Testis (tissue), 3 donors: Measurements from ENCODE around the gene NRP1. TPM values are rescaled to one million over a fixed set of nuclear protein-coding genes. Genes with fewer than 3 reads are reported as not detected.
A peak's percentile ranks its signal among the peaks of the same experiment; 100 is the strongest.

Source experiments
- DNase-seq: peaks from one replicate; pipeline ENCODE4 v3.0.0-alpha.2; 2019
- H3K27ac ChIP-seq, 2 donors: fragments of 200-600 bp; sonication (generic); one replicate each; pipeline ENCODE4 v1.5.1; 2019
- H3K27me3 ChIP-seq: fragments of 200-600 bp; sonication (generic); one replicate; pipeline ENCODE4 v1.5.1; 2019
- H3K36me3 ChIP-seq: fragments of 200-600 bp; sonication (generic); one replicate; pipeline ENCODE4 v1.5.1; 2017; ENCODE audit warnings: low read depth; ENCODE audit errors: missing control alignments
- H3K4me1 ChIP-seq: fragments of 200-600 bp; sonication (generic); one replicate; pipeline ENCODE4 v1.5.1; 2019
- H3K4me3 ChIP-seq, 2 donors: fragments of 200-600 bp; sonication (generic); one replicate each; pipeline ENCODE4 v1.5.1; 2017 to 2019
- H3K9me3 ChIP-seq: fragments of 200-600 bp; sonication (generic); one replicate; pipeline ENCODE4 v1.5.1; 2017
- CTCF ChIP-seq, 3 experiments: fragments of 450-650 bp in 2 of 3; fragments of 200-600 bp in 1 of 3; sonication (generic) in 1 of 3; IDR thresholded peaks; one replicate each; pipeline ENCODE4 v1.5.1; 2016 to 2019; ENCODE audit warnings: antibody characterized with exemption in 3 of 3, mild to moderate bottlenecking in 2 of 3, moderate library complexity in 1 of 3
- POLR2A ChIP-seq: fragments of 450-650 bp; IDR thresholded peaks from one replicate; pipeline ENCODE4 v1.6.1; 2017; ENCODE audit warnings: antibody characterized with exemption, mild to moderate bottlenecking, moderate library complexity
- WGBS, 2 donors: methylation state at CpG; one replicate each; pipeline ENCODE4 v1.1.5; 2018; 5-methylcytosine and 5-hydroxymethylcytosine counted together
- intact Hi-C: fragments of 100-400 bp; cut with DNase I; formaldehyde crosslinking; loops from one replicate; pipeline ENCODE4 v1.15.1; 2023; ENCODE audit warnings: low total_unique reads
- polyA plus RNA-seq: library from polyadenylated mRNA; stranded (reverse); fragments of 350-450 nt; fragmentation: Illumina TruSeq; extraction: RNeasy Lipid Tissue Mini Kit (QIAGEN cat#74804); gene quantifications from one replicate; pipeline ENCODE4 v1.2.3, GENCODE V29; 2014; ENCODE audit warnings: low read depth, low replicate concordance; ENCODE audit not compliant: insufficient read depth
- total RNA-seq, 2 donors: library from RNA; depleted of rRNA; stranded (reverse); fragments of >200 nt; gene quantifications; one replicate each; pipeline ENCODE4 v1.2.3, GENCODE V29; 2016

The NRP1 gene
- total and polyA plus RNA-seq, 3 donors from 2014 or later, result 15.9 to 23.8 (median 17.1) TPM

GRCh38 chr10:33247221-33247922 is 87.1 kb downstream of the NRP1 start:
- Histone ChIP-seq H3K9me3 (no peaks in the 10 kb centered on the region), H3K36me3 (no peaks in the 10 kb centered on the region), H3K27me3 (no peaks in the 10 kb centered on the region), H3K4me3 (no peak overlapping the region), H3K27ac (no peak overlapping the region), H3K4me1 (peaks cover 11% of the 10 kb centered on the region)
- intact Hi-C loops, result no loop called here
- 86 to 90% methylated on average over 9 to 11 of the region's 11 CpGs for WGBS, 2 donors
- no peak for DNase-seq
- TF ChIP-seq CTCF (IDR thresholded peaks at IDR 0.05) (no peak), POLR2A (no peak)

- DNase-seq, result no peak
- Histone ChIP-seq H3K4me1 (peaks cover 11% of the 10 kb centered on the region), H3K4me3 (no peak overlapping the region), H3K36me3 (no peaks in the 10 kb centered on the region), H3K27me3 (no peaks in the 10 kb centered on the region), H3K27ac (peak overlapping the region; percentile 56 to 61), H3K9me3 (no peaks in the 10 kb centered on the region)
- 63 to 78% methylated on average over 1 of the region's 1 CpG for WGBS, 2 donors
- intact Hi-C loops, result no loop called here
- TF ChIP-seq POLR2A (no peak), CTCF (IDR thresholded peaks at IDR 0.05) (no peak)
Measured at GRCh38 chr10:33245343-33245742, 89.1 kb downstream of the NRP1 start.

- H3K27me3 ChIP-seq, result no peaks in the 10 kb centered on the region
- H3K27ac ChIP-seq, result peak overlapping the region in 1 of 2 donors; percentile 26
- TF ChIP-seq POLR2A (no peak), CTCF (IDR thresholded peaks at IDR 0.05) (no peak)
- H3K9me3 ChIP-seq, result no peaks in the 10 kb centered on the region
- H3K36me3 ChIP-seq, result no peaks in the 10 kb centered on the region
- intact Hi-C loops, result no loop called here
- WGBS, 2 donors, result 58 to 68% methylated on average over 2 of the region's 2 CpGs
- H3K4me1 ChIP-seq, result peaks cover 11% of the 10 kb centered on the region
- no peak overlapping the region for H3K4me3 ChIP-seq
- DNase-seq, result no peak
Measured at GRCh38 chr10:33244354-33244967, 90.0 kb downstream of the NRP1 start.

GRCh38 chr10:33243703-33244102 is 90.8 kb downstream of the NRP1 start:
- no peaks in the 10 kb centered on the region for H3K27me3 ChIP-seq
- DNase-seq, result no peak
- TF ChIP-seq CTCF (IDR thresholded peaks at IDR 0.05) (no peak), POLR2A (no peak)
- 81 to 91% methylated on average over 2 of the region's 2 CpGs for WGBS, 2 donors
- intact Hi-C loops, result no loop called here
- no peaks in the 10 kb centered on the region for H3K36me3 ChIP-seq
- peaks cover 11% of the 10 kb centered on the region for H3K4me1 ChIP-seq
- H3K27ac ChIP-seq, result no peak overlapping the region
- no peak overlapping the region for H3K4me3 ChIP-seq
- no peaks in the 10 kb centered on the region for H3K9me3 ChIP-seq
